NCI-H2107 treated with DMSO at 0.1 percent for 48 hours (cell line): ENCODE measurements around the gene TNFRSF6B.

Experiments
- DNase-seq: peaks from one replicate; lab custom pipeline; 2025; ENCODE audit not compliant: unreplicated experiment; lab: John Stamatoyannopoulos, UW

TNFRSF6B gene

DNA sequence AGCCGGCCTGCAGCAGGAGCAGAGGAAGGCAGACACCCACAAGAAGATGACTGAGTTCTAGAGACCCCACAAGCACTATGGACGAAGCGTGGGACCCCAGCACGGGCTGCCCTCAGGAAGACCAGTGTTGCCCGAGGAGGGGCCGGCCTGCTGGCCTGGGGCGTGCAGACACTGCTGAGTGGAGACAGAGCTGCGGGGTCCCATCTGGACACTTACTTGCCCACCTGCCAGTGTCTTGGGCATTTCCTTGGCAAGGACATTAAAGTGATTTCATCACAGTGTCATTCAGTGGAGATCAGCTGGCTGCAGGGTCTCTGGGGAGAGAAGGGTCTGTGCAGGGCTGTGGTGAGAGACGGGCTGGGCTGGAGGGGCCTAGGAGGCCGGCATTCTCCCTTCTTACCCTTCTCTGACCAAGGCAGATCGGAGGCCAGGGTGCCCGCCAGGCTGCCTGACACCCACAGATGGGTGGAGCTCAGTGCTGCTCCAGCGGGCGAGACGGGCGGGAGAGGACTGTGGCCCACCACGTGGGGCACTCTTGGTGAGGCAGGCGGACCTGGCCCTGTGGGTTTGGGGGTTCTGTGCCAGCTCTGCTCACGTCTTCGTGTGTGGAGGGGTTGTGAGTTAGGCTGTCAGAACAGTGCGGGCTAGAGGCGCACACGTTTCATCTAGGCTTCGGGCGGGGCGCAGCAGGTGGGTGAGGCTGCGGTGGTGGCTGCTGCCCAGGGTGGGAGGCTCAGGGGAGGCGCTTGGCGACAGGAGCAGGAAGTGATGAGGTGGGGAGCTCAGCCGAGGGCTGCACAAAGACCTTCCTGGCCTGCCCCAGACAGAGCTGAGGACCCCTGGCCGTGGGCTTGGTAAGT lies 39.6 kb downstream of the TNFRSF6B start, which contains the start of gene LIME1:
TSS of gene LIME1 (plus strand) at position 806 of the 860 bp plus-strand sequence. CDS start 886 bp downstream, outside the sequence.
- DNase-seq: no peak

DNA sequence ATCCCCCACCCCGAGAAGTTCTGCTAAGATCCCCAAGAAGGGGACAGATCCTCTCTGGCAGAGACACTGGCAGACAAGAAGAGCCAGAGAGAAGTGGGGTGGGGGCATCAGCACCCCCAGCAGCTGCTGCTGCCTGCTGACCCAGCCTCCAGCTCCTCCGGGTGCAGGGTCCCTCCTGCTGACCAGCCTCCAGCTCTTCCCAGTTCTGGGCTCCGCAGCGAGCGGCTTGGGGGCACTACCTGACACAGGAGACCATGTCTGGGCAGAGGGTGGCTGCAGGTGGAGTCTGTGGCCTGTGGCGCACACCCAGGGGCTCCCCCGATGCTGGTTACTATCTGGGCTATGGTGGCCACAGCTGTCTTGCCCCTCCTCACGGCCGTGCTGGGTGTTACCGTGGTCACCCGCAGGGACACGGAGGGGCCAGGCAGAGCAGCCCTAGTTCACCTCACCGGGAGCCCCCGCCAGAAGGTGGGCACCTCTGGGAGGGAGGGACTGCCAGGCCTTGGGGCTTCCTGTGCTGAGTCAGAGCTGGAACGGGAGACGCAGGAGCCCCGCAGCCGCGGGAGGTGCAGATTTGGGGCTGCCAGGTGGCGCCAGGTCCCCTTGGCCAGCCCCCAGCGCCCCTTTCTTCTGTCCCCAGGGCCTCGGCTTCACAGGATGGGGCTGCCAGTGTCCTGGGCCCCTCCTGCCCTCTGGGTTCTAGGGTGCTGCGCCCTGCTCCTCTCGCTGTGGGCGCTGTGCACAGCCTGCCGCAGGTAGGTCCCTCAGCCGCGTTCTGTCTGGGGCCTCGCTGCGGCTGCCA lies 40.6 kb downstream of the TNFRSF6B start:
- DNase-seq: no peak

- DNase-seq: no peak
Measured at GRCh38 chr20:63737695-63737944, 41.2 kb downstream of the TNFRSF6B start.

DNA sequence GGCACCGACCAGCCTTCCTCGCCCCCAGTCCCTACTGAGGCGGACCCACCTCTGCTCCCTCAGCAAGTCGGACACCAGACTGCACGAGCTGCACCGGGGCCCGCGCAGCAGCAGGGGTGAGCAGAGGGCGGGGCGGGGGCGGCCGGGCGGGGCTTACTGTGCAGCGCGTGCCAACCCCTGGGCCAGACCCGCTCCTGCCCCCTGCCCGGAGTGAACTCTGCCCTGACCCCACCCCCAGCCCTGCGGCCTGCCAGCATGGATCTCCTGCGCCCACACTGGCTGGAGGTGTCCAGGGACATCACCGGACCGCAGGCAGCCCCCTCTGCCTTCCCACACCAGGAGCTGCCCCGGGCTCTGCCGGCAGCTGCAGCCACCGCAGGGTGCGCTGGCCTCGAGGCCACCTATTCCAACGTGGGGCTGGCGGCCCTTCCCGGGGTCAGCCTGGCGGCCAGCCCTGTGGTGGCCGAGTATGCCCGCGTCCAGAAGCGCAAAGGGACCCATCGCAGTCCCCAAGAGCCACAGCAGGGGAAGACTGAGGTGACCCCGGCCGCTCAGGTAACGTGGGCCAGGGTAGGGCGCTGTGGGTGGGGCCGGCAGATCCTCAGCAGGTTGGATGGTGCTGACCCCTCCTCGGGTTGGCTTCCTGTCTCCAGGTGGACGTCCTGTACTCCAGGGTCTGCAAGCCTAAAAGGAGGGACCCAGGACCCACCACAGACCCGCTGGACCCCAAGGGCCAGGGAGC lies 41.7 kb downstream of the TNFRSF6B start:
- DNase-seq: no peak

GRCh38 chr20:63738687-63739129 lies 42.3 kb downstream of the TNFRSF6B start:
- DNase-seq: no peak

DNA sequence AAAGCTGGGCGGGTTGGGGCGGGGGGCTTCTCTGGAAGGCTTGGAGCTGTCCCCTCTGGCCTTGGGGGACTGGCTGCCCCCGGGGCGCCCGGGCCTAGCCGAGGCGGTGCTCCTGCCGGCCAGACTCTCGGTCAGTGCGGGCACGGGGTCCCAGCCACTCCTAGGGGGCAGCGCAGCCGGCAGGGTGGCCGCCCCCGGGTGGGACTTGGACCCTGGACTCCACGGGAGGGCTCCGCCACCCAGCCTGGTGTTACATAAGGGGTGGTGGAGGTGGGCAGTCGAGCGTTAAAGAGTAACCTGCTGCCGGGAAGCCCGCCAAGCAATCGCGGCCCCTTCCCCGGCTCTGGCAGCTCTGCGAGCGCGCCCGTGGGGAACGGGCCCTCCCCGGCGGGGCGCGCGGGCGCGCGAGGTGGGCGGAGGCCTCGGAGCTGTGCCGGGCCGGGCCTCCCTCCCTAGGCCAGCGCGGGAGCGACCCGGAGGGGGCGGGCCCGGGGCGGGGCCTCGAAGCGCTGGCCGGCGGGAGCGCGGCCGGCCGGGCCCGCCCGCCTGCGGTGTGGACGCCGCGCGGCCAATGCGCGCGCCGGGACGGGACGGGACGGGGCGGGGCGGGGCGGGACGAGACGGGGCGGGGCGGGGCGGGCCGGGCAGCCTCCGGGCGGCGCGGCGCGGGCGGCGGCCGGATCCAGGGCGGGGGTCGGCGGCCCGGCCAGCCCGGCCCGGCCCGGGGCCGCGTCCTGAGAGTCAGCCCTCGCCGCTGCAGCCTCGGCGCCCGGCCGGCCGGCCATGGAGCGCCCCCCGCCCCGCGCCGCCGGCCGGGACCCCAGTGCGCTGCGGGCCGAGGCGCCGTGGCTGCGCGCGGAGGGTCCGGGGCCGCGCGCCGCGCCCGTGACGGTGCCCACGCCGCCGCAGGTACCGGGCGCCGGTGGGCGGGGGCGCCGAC lies 42.9 kb downstream of the TNFRSF6B start, which contains the start of gene SLC2A4RG:
TSS of gene SLC2A4RG (plus strand) at position 647 of the 940 bp plus-strand sequence. CDS start at position 784, 137 bp downstream.
- DNase-seq: no peak

DNA sequence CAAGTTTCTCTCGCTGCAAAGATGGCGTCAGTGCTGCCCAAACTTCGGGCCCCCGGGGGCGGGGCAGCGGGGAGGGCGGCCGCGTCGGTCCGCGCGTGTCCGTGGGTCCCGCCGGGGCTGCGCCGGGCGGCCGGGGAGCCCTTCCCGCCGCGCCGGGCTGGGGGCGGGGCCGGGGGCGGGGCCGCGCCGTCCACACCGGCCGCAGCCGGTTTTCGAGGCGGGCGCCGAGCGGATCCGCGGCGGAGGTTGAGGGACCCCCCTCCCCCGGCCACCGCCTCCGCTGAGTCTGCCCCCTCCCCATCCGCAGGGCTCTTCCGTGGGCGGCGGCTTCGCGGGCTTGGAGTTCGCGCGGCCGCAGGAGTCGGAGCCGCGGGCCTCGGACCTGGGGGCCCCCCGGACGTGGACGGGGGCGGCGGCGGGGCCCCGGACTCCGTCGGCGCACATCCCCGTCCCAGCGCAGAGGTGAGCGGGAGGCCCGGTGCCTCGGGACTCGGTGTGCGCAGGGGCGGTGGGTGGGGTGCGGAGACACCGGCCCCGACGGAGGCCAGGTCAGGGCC lies 43.7 kb downstream of the TNFRSF6B start:
- DNase-seq: no peak

DNA sequence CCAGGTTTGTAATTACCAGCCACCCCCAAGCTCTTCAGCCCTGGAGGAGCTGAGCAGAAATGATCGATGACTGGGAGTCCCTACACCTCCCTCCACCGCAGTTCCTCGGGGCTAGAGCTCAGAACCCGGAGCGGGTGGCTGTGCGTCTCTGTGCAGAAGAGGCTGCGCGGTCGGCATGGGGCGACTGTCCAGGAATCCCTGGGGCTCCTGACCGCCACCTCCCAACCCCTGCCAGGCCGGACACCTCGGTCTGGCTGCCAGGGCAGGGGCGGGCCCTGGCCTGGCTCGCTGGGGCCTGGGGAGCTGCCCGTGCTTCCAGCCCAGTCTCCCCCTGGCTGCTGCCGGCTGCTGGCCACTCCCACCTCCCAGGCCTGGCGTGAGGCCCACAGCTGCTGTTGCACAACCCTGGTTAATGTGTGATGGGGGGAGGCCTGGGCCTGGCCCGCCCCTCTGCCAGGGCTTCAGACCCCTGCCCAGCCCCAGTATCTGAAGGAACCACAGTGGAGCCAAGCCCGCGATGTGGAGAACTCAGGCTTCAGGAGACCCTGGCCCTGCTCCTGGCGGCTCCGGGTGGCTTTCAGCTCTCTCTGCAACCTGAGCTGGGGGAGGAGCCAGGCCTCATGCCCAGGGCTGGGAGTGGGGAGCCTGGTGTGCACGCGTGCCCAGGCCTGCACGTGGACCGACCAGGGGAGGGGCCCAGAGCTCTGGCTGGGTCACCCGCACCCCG lies 44.3 kb downstream of the TNFRSF6B start:
- peak; percentile 85 for DNase-seq

GRCh38 chr20:63741354-63741675 lies 44.9 kb downstream of the TNFRSF6B start:
- no peak for DNase-seq

- DNase-seq: no peak
Measured at GRCh38 chr20:63741676-63742380, 45.4 kb downstream of the TNFRSF6B start.

DNA sequence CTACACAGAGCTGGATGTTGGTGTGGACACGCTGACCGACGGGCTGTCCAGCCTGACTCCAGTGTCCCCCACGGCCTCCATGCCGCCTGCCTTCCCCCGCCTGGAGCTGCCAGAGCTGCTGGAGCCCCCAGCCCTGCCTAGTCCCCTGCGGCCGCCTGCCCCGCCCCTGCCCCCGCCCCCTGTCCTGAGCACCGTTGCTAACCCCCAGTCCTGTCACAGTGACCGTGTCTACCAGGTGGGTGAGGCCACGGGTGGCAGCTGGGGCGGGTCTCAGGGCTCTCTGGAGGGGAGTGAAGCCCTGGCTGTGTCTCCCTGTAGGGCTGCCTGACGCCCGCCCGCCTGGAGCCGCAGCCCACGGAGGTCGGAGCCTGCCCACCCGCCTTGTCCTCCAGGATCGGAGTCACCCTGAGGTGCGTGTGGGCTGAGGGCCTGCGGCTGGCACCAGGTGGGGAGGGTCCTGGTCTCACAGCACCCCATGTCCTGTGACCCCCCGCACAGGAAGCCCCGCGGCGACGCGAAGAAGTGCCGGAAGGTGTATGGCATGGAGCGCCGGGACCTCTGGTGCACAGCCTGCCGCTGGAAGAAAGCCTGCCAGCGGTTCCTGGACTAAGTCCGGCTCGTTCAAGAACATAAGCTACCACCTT lies 46.1 kb downstream of the TNFRSF6B start:
- DNase-seq: no peak

DNA sequence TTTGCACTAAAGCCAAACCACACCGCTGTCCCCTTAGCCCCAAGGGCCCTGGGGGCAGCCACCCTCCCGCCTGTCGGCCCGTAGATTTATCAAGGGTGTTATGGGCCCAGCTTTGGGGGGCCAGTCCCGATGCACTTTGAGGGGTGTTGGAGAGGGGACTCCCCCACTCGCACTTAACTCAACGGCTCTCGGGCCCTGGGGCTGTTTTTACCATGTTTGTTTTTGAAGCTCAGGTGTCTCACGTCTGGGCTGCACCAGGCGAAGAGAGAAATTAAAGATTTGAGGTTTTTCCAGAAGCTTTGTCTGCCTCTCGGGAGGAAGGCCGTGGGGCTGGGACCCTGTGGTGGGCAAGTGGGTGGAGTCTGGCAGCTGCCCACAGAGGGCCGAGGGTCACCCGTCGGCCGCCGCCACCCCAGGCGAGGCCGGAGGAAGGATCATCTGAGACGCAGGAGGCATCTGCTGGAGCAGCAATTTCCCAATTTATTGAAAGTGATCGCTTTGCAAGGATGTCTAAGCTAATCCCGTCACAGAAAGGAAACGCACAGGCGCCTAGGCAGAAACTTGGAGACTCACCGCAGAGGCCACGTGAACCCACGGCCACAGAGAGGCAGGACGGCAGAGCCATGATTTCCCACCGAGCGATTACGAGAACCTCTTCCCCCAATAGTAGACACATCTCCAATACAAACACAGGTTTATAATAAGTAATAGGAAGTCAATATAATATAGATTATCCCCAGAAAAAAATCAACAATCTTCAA lies 46.9 kb downstream of the TNFRSF6B start:
- DNase-seq: no peak

GRCh38 chr20:63744158-63744557 lies 47.7 kb downstream of the TNFRSF6B start:
- no peak for DNase-seq

DNA sequence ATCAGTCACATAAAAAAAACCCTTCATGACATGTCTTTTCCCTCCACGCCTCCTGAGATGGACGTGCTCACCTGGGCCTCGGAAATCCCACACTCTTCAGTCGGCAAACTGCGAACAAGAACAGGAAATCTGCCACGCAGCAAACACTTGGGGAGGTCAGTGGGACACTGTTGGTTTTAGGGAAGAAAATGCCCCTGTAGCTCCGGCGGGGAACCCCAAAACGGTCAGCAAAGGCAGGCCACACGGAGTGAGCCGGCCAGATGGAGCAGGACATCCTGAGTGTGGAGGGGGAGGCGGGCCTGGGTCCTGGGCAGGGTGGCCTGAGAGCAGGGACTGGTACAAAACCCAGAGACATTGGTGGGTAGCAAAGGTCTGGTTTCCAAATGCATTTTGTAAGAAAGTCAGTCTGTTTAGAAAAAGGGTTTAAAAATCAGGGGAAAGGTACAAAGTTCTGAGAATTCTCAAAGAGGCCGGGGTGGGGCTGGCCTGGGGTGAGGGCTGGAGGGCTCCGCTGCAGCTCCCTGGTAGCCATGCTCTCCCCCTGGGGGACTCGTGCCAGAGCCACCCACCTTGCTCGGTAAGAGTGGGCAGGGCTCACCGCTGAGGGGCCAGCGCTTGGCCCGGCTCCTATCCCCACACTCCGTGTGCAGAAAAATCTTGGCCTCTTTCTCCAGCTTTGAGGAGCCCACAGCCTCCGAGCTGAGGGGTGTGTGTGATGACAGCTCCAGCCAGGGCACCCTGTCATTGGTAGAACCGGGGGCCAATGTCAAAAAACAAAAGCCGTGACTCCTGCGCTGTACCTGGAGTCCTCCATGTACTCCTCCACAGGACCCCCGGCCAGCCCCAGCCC lies 48.3 kb downstream of the TNFRSF6B start:
- no peak for DNase-seq

DNA sequence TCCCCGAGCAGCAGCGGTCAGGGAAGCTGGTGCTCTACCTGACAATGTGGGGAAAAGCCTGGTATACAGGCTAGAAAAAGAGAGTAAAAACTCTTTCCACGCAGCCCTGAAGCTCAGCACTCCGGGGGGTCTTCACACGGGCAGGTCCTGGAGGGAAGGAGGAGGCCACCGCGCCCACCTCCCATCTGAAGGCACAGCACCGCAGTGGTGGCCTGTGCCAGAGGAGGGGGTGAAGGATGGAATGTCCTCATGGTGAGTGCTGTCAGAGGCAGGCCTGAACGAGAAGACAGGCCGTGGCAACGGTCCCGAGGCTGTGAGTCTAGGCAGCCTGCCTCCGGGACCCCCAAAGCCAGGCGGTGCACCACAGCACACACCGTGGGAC lies 49.0 kb downstream of the TNFRSF6B start:
- no peak for DNase-seq

- no peak for DNase-seq
Measured at GRCh38 chr20:63745961-63746731, 49.7 kb downstream of the TNFRSF6B start.
